GM18861 (cell line): ENCODE results near the gene INHBB.

Source experiments
- ATAC-seq: cut with Tn5 transposase; IDR thresholded peaks from one replicate; pipeline ENCODE4 v1.9.1; 2021; ENCODE audit not compliant: unreplicated experiment

Gene INHBB

GRCh38 chr2:120395221-120396012, 49.5 kb downstream of the INHBB start:
- no peak for ATAC-seq

GRCh38 chr2:120396013-120396860, 50.3 kb downstream of the INHBB start:
- ATAC-seq, result no peak

- no peak for ATAC-seq
Measured at GRCh38 chr2:120396861-120397811, 51.2 kb downstream of the INHBB start.

- ATAC-seq, result no peak
Measured at GRCh38 chr2:120398051-120398995, 52.4 kb downstream of the INHBB start.

GRCh38 chr2:120398996-120399888, 53.3 kb downstream of the INHBB start:
- ATAC-seq, result no peak

GRCh38 chr2:120399889-120400240, 53.9 kb downstream of the INHBB start:
- no peak for ATAC-seq

GRCh38 chr2:120400551-120400950, 54.6 kb downstream of the INHBB start:
- ATAC-seq, result no peak
